ENCODE measurements around the gene SMPDL3B. TPM values are rescaled to one million over a fixed set of nuclear protein-coding genes. Genes with fewer than 3 reads are reported as not detected.

Gene SMPDL3B
- total RNA-seq, 2 donors from 2014 or later, result 10.1 to 11.8 TPM

DNA sequence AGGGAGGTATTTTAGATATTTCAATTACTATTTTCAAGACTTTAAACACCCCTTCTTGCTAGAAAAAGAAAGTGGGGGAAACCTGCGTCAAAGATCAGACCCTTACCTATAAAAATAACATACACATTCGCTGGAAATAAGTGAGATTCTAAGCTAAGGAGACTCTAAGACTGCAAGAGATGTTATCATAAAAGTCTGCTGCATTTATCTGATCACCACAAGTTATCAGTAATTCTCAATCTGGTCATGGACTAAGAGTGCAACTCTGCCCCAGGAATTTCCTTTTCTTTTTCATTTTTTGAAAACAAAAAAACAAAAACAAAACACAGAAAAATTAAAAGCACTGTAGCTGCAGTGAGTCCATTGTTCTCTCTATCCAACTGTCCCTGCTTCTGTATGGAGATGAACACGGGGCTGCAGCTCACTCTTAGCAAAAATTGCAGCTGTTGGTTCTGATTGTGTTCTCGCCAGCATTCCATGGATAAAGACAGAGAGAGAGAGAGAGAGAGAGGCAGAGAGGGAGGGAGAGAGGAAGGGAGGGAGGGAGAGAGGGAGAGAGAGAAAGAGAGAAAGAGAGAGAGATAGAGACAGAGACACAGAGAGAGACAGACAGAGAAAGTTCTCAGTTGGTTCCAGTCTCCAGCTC is 39.1 kb downstream of the SMPDL3B start:
- no peak for DNase-seq
- Mint-ChIP-seq H3K4me3 (no peak overlapping the region), H3K9me3 (no peaks in the 10 kb centered on the region), H3K27ac (no peak overlapping the region), H3K4me1 (no peaks in the 10 kb centered on the region), H3K36me3 (ENCODE audit: low read depth) (peaks cover 13% of the 10 kb centered on the region), H3K27me3 (ENCODE audit: insufficient read depth) (no peaks in the 10 kb centered on the region)
- no peaks in the 10 kb centered on the region for H3K9me3 ChIP-seq (ENCODE audit: control insufficient read depth, low read length)
- no peaks in the 10 kb centered on the region for H3K4me1 ChIP-seq (ENCODE audit: control insufficient read depth, insufficient read depth, low read length)
- H3K9ac ChIP-seq (ENCODE audit: extremely low read depth, low read length, poor library complexity, severe bottlenecking), result no peak overlapping the region
- TF ChIP-seq, protein P1, sequence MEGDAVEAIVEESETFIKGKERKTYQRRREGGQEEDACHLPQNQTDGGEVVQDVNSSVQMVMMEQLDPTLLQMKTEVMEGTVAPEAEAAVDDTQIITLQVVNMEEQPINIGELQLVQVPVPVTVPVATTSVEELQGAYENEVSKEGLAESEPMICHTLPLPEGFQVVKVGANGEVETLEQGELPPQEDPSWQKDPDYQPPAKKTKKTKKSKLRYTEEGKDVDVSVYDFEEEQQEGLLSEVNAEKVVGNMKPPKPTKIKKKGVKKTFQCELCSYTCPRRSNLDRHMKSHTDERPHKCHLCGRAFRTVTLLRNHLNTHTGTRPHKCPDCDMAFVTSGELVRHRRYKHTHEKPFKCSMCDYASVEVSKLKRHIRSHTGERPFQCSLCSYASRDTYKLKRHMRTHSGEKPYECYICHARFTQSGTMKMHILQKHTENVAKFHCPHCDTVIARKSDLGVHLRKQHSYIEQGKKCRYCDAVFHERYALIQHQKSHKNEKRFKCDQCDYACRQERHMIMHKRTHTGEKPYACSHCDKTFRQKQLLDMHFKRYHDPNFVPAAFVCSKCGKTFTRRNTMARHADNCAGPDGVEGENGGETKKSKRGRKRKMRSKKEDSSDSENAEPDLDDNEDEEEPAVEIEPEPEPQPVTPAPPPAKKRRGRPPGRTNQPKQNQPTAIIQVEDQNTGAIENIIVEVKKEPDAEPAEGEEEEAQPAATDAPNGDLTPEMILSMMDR (conservative IDR thresholded peaks at IDR 0.05), result no peak
- H3K27ac ChIP-seq (ENCODE audit: low read depth, low read length), result no peak overlapping the region
- no peak overlapping the region for H3K4me3 ChIP-seq (ENCODE audit: low read length)
- no peaks in the 10 kb centered on the region for H3K27me3 ChIP-seq (ENCODE audit: control insufficient read depth, insufficient read depth, low read length, poor library complexity, severe bottlenecking)
- peaks cover 44% of the 10 kb centered on the region for H3K36me3 ChIP-seq (ENCODE audit: control insufficient read depth, insufficient read depth, low read length)
- WGBS, 2 experiments (ENCODE audit: insufficient coverage in 1 of 2, insufficient read length in 1 of 2), result 89 to 95% methylated on average over 1 to 4 of the region's 4 CpGs

DNA sequence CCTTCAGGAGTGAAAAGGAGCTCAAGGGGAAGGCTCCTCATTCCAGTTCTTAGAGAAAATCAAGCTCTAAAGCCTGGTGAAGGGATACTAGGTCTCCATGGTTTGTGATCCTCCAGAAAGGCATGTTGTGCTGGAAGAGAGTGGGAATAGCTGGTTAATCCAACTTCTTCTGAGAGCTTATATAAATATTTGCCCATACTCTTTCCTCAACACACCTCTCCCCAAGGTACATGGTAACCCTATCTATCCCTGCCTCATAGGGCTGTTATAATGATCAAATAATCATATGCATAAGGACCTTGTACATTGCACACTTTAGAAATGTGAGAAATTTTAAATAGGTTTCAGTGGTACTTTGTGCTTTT is 39.6 kb downstream of the SMPDL3B start:
- H3K9me3 Mint-ChIP-seq, result no peaks in the 10 kb centered on the region
- no peaks in the 10 kb centered on the region for H3K4me1 Mint-ChIP-seq
- Histone ChIP-seq H3K4me1 (ENCODE audit: control insufficient read depth, insufficient read depth, low read length) (peaks cover 3% of the 10 kb centered on the region), H3K9ac (ENCODE audit: extremely low read depth, low read length, poor library complexity, severe bottlenecking) (no peak overlapping the region), H3K27me3 (ENCODE audit: control insufficient read depth, insufficient read depth, low read length, poor library complexity, severe bottlenecking) (no peaks in the 10 kb centered on the region), H3K9me3 (ENCODE audit: control insufficient read depth, low read length) (no peaks in the 10 kb centered on the region), H3K4me3 (ENCODE audit: low read length) (no peak overlapping the region), H3K36me3 (ENCODE audit: control insufficient read depth, insufficient read depth, low read length) (peaks cover 43% of the 10 kb centered on the region), H3K27ac (ENCODE audit: low read depth, low read length) (no peak overlapping the region)
- no peak overlapping the region for H3K27ac Mint-ChIP-seq
- no peak overlapping the region for H3K4me3 Mint-ChIP-seq
- DNase-seq, result no peak
- TF ChIP-seq, protein P1 (conservative IDR thresholded peaks at IDR 0.05), result no peak
- H3K36me3 Mint-ChIP-seq (ENCODE audit: low read depth), result peaks cover 13% of the 10 kb centered on the region
- no peaks in the 10 kb centered on the region for H3K27me3 Mint-ChIP-seq (ENCODE audit: insufficient read depth)

DNA sequence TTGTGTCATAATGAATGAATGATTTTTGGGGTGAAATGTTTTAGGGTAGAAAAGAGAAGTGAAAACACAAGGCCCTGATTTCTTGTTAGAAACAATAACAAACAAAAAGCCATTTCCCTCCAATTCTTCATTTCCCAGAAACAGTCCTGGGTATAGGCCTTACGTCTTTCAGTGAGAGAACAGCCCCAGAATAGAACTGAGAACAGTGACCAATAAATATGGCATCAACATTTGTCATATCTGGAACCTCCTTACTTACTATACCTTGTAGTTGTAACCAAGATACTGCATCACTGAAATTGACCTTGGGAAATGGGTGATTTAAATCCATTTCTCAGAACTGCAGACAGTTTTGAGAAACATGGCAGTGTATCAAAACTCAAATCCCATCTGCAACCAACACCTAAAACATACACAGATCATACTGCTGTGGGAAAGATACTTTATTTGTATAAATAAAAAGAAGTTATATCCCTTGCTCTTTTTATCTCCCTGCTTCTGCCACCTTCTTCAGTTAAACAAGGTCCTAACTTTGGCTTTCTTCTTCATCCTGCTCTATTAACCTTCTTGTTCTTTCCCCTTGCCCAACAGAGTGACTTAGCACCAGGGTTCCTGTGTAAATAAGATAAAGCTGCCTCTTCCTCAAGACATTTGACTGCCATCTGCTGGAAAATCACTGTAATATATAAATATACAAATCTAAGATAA is 44.5 kb downstream of the SMPDL3B start:
- TF ChIP-seq, protein P1 (conservative IDR thresholded peaks at IDR 0.05), result peak; percentile 76
- H3K4me3 ChIP-seq (ENCODE audit: low read length), result no peak overlapping the region
- no peak overlapping the region for H3K27ac Mint-ChIP-seq
- H3K9me3 ChIP-seq (ENCODE audit: control insufficient read depth, low read length), result no peaks in the 10 kb centered on the region
- H3K36me3 Mint-ChIP-seq (ENCODE audit: low read depth), result peaks cover 9% of the 10 kb centered on the region
- no peak overlapping the region for H3K9ac ChIP-seq (ENCODE audit: extremely low read depth, low read length, poor library complexity, severe bottlenecking)
- peaks cover 3% of the 10 kb centered on the region for H3K4me1 ChIP-seq (ENCODE audit: control insufficient read depth, insufficient read depth, low read length)
- H3K36me3 ChIP-seq (ENCODE audit: control insufficient read depth, insufficient read depth, low read length), result peaks cover 20% of the 10 kb centered on the region
- H3K4me1 Mint-ChIP-seq, result peaks cover 3% of the 10 kb centered on the region
- 97 to 100% methylated on average over 1 of the region's 1 CpG for whole genome bisulfite sequencing, 2 experiments (ENCODE audit: insufficient coverage in 1 of 2, insufficient read length in 1 of 2)
- no peaks in the 10 kb centered on the region for H3K9me3 Mint-ChIP-seq
- no peaks in the 10 kb centered on the region for H3K27me3 Mint-ChIP-seq (ENCODE audit: insufficient read depth)
- no peak overlapping the region for H3K4me3 Mint-ChIP-seq
- no peak for DNase-seq
- H3K27me3 ChIP-seq (ENCODE audit: control insufficient read depth, insufficient read depth, low read length, poor library complexity, severe bottlenecking), result no peaks in the 10 kb centered on the region
- no peak overlapping the region for H3K27ac ChIP-seq (ENCODE audit: low read depth, low read length)

Measured in endodermal cell (in vitro differentiated cells).